IPS-20b (cell line): ENCODE results near the gene ACMSD.
"Not testable (repeated sequence)": the region's sequence is repeated elsewhere in the genome, so short reads cannot be mapped to it uniquely, and the experiment has no call there.

Source experiments
- H3K27ac ChIP-seq: one replicate; pipeline ENCODE4 v1.5.1; 2013; ENCODE audit warnings: low read length
- H3K27me3 ChIP-seq: 2 replicates; pipeline ENCODE4 v1.6.1; 2013; ENCODE audit warnings: mild to moderate bottlenecking, low read length, inconsistent platforms; ENCODE audit not compliant: insufficient read depth
- H3K36me3 ChIP-seq: 2 replicates; pipeline ENCODE4 v1.6.1; 2013; ENCODE audit warnings: low read depth, mild to moderate bottlenecking, inconsistent platforms, low read length, moderate library complexity; ENCODE audit not compliant: insufficient read depth
- H3K4me1 ChIP-seq: 2 replicates; pipeline ENCODE4 v1.6.1; 2013; ENCODE audit warnings: mild to moderate bottlenecking, control low read depth, inconsistent platforms, low read length, moderate library complexity; ENCODE audit not compliant: insufficient read depth
- H3K4me3 ChIP-seq: 2 replicates; pipeline ENCODE4 v1.5.1; 2013; ENCODE audit warnings: mild to moderate bottlenecking, low read length, inconsistent platforms
- H3K9ac ChIP-seq: 2 replicates; pipeline ENCODE4 v1.6.1; 2013; ENCODE audit warnings: low read depth, mild to moderate bottlenecking, inconsistent platforms, low read length, moderate library complexity
- H3K9me3 ChIP-seq: 2 replicates; pipeline ENCODE4 v1.6.1; 2013; ENCODE audit warnings: mild to moderate bottlenecking, low read depth, low read length, inconsistent platforms; ENCODE audit not compliant: insufficient read depth

Gene ACMSD

GRCh38 chr2:134883552-134884293, 45.3 kb downstream of the ACMSD start:
- H3K27ac ChIP-seq, result no peak overlapping the region
- no peaks in the 10 kb centered on the region for H3K27me3 ChIP-seq
- no peaks in the 10 kb centered on the region for H3K36me3 ChIP-seq
- no peaks in the 10 kb centered on the region for H3K9me3 ChIP-seq
- no peak overlapping the region for H3K4me3 ChIP-seq
- H3K9ac ChIP-seq, result no peak overlapping the region
- no peaks in the 10 kb centered on the region for H3K4me1 ChIP-seq

- no peak overlapping the region for H3K4me3 ChIP-seq
- H3K36me3 ChIP-seq, result no peaks in the 10 kb centered on the region
- no peak overlapping the region for H3K9ac ChIP-seq
- H3K9me3 ChIP-seq, result no peaks in the 10 kb centered on the region
- H3K27ac ChIP-seq, result no peak overlapping the region
- no peaks in the 10 kb centered on the region for H3K4me1 ChIP-seq
- H3K27me3 ChIP-seq, result no peaks in the 10 kb centered on the region
Observed at GRCh38 chr2:134884435-134884834, 46.0 kb downstream of the ACMSD start.

- no peak overlapping the region for H3K4me3 ChIP-seq
- H3K4me1 ChIP-seq, result no peaks in the 10 kb centered on the region
- no peaks in the 10 kb centered on the region for H3K27me3 ChIP-seq
- no peaks in the 10 kb centered on the region for H3K9me3 ChIP-seq
- no peak overlapping the region for H3K9ac ChIP-seq
- no peaks in the 10 kb centered on the region for H3K36me3 ChIP-seq
- H3K27ac ChIP-seq, result no peak overlapping the region
Observed at GRCh38 chr2:134892282-134893035, 54.0 kb downstream of the ACMSD start.

- no peaks in the 10 kb centered on the region for H3K4me1 ChIP-seq
- no peak overlapping the region for H3K9ac ChIP-seq
- H3K36me3 ChIP-seq, result no peaks in the 10 kb centered on the region
- no peaks in the 10 kb centered on the region for H3K9me3 ChIP-seq
- no peak overlapping the region for H3K27ac ChIP-seq
- H3K4me3 ChIP-seq, result no peak overlapping the region
- H3K27me3 ChIP-seq, result no peaks in the 10 kb centered on the region
Observed at GRCh38 chr2:134897932-134898331, 59.5 kb downstream of the ACMSD start.

- H3K27ac ChIP-seq, result no peak overlapping the region
- H3K27me3 ChIP-seq, result no peaks in the 10 kb centered on the region
- no peak overlapping the region for H3K9ac ChIP-seq
- no peak overlapping the region for H3K4me3 ChIP-seq
- no peaks in the 10 kb centered on the region for H3K36me3 ChIP-seq
- H3K4me1 ChIP-seq, result no peaks in the 10 kb centered on the region
- no peaks in the 10 kb centered on the region for H3K9me3 ChIP-seq
Observed at GRCh38 chr2:134899204-134899603, 60.8 kb downstream of the ACMSD start.

GRCh38 chr2:134900151-134900550, 61.7 kb downstream of the ACMSD start:
- H3K9me3 ChIP-seq, result no peaks in the 10 kb centered on the region
- no peak overlapping the region for H3K27ac ChIP-seq
- H3K4me1 ChIP-seq, result no peaks in the 10 kb centered on the region
- no peaks in the 10 kb centered on the region for H3K36me3 ChIP-seq
- H3K4me3 ChIP-seq, result no peak overlapping the region
- H3K9ac ChIP-seq, result no peak overlapping the region
- no peaks in the 10 kb centered on the region for H3K27me3 ChIP-seq

- H3K4me3 ChIP-seq, H3K27me3 ChIP-seq, H3K36me3 ChIP-seq, H3K9me3 ChIP-seq, H3K9ac ChIP-seq, H3K27ac ChIP-seq, H3K4me1 ChIP-seq: not testable (repeated sequence)
Observed at GRCh38 chr2:134903701-134904100, 65.3 kb downstream of the ACMSD start.

GRCh38 chr2:134905168-134905567, 66.8 kb downstream of the ACMSD start:
- no peaks in the 10 kb centered on the region for H3K4me1 ChIP-seq
- no peak overlapping the region for H3K9ac ChIP-seq
- H3K27ac ChIP-seq, result no peak overlapping the region
- no peak overlapping the region for H3K4me3 ChIP-seq
- H3K36me3 ChIP-seq, result no peaks in the 10 kb centered on the region
- H3K27me3 ChIP-seq, result no peaks in the 10 kb centered on the region
- peaks cover 3% of the 10 kb centered on the region; the same call in 1 of the 2 replicates for H3K9me3 ChIP-seq

GRCh38 chr2:134906726-134907125, 68.3 kb downstream of the ACMSD start:
- H3K36me3 ChIP-seq, result no peaks in the 10 kb centered on the region
- peaks cover 3% of the 10 kb centered on the region; the same call in 1 of the 2 replicates for H3K9me3 ChIP-seq
- no peak overlapping the region for H3K9ac ChIP-seq
- H3K27me3 ChIP-seq, result no peaks in the 10 kb centered on the region
- no peaks in the 10 kb centered on the region for H3K4me1 ChIP-seq
- H3K27ac ChIP-seq, result no peak overlapping the region
- H3K4me3 ChIP-seq, result no peak overlapping the region

- H3K4me3 ChIP-seq, H3K27me3 ChIP-seq, H3K9me3 ChIP-seq, H3K4me1 ChIP-seq, H3K9ac ChIP-seq, H3K36me3 ChIP-seq, H3K27ac ChIP-seq: not testable (repeated sequence)
Observed at GRCh38 chr2:134907441-134908116, 69.2 kb downstream of the ACMSD start.

GRCh38 chr2:134910763-134911399, 72.5 kb downstream of the ACMSD start:
- Histone ChIP-seq H3K36me3 (no peaks in the 10 kb centered on the region), H3K4me1 (no peaks in the 10 kb centered on the region), H3K9ac (no peak overlapping the region), H3K9me3 (peaks cover 3% of the 10 kb centered on the region; the same call in 1 of the 2 replicates), H3K27ac (no peak overlapping the region), H3K27me3 (no peaks in the 10 kb centered on the region), H3K4me3 (no peak overlapping the region)
